NCI-H226 (cell line): ENCODE results near the gene MFSD11.
A peak's percentile ranks its signal among the peaks of the same experiment; 100 is the strongest.
"Not testable (repeated sequence)": the region's sequence is repeated elsewhere in the genome, so short reads cannot be mapped to it uniquely, and the experiment has no call there.

ENCODE experiments used
- DNase-seq: peaks from one replicate; pipeline ENCODE4 v3.0.0-alpha.2; 2015

Gene MFSD11

GRCh38 chr17:76806151-76806550 is 68.2 kb downstream of the MFSD11 start:
- DNase-seq = not testable (repeated sequence)

- not testable (repeated sequence) for DNase-seq
Measured at GRCh38 chr17:76806767-76807166, 68.8 kb downstream of the MFSD11 start.

DNA sequence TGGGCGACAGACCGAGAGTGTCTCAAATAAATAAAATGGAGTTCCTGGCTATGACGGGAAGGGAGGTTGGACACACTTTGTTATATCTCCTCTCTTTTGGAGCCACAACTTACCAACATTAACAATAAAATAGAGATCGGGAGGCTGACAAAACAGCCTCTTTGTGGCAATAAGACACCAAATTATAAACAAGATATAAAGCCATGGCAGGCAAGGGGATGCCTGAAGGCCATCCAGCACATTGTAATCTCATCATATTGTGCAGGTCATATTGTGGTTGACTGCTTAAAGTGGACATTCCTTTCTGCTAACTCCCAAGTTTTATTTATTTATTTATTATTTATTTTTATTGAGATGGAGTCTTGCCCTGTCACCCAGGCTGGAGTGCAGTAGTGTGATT is 70.4 kb downstream of the MFSD11 start:
- DNase-seq = no peak

GRCh38 chr17:76810956-76811355 is 73.0 kb downstream of the MFSD11 start:
- no peak for DNase-seq

GRCh38 chr17:76811834-76812233 is 73.9 kb downstream of the MFSD11 start:
- DNase-seq = no peak

DNA sequence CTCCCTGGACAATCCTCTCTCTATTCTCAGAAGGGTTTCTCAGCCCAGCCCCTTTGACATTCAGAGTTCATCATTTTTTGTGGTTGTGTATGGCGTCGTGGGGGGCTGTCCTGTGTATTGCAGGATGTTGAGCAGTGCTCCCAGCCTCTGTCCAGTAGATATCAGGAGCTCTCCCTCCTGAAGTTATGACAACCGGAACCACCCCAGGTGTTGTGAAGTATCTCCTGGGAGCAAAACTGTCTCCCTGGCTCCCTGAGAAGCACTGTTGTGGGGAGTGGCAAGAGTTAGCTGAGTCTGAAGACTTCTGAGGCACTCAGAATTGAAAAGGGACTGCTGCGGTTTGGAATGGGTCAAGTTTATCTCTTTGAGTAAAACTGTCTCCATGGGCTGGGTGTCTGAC is 74.3 kb downstream of the MFSD11 start:
- peak; percentile 89 for DNase-seq

- no peak for DNase-seq
Measured at GRCh38 chr17:76812968-76813367, 75.0 kb downstream of the MFSD11 start.

- not testable (repeated sequence) for DNase-seq
Measured at GRCh38 chr17:76815907-76816589, 78.1 kb downstream of the MFSD11 start.

DNA sequence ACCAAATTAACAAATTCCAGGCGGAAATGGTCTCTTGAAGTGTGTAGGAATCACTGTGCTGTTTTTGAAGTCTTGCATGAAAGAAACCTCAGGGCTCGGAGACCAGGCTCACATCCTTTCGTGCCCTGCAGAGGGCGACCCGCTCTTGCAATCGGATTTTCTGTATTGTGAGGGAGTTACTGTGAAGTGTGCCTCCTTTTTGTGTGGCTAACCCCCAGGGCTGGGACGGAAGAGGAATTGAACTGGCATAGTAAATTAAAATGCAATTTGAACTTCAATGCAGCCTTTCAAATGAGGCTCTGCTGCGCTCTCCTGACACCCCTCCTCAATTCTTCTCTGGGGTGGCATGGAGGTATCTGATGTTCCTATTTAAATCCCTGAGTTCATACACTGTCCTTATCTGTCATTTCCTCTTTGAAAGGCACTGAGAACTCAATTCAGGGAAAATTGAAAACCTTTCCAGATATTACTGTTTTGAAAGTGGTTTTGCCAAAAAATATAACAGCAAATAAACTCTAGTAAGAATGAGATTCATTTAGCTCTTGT is 78.7 kb downstream of the MFSD11 start:
- DNase-seq = peak; percentile 46

GRCh38 chr17:76820039-76820438 is 82.1 kb downstream of the MFSD11 start:
- no peak for DNase-seq

DNA sequence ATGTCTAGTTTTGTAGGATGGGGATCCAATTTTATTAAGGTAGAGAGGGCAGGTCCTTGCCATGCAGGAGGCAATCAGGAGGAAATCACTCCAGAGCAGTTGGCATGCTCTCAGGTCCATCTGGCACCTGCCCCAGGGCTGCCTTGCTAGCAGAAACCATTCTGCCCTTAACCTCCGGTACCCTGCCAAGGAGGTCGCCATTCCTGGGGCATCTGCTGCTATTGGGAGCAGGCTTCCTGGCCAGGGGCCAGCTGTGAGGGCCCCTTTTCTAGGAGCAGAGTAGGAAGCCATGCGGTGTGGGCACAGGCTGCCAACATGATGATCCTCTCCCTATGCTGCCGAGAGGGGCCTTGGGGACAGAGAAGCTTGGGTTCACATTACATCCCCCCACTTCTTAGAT is 82.6 kb downstream of the MFSD11 start:
- no peak for DNase-seq

- no peak for DNase-seq
Measured at GRCh38 chr17:76822184-76822778, 84.4 kb downstream of the MFSD11 start.

DNA sequence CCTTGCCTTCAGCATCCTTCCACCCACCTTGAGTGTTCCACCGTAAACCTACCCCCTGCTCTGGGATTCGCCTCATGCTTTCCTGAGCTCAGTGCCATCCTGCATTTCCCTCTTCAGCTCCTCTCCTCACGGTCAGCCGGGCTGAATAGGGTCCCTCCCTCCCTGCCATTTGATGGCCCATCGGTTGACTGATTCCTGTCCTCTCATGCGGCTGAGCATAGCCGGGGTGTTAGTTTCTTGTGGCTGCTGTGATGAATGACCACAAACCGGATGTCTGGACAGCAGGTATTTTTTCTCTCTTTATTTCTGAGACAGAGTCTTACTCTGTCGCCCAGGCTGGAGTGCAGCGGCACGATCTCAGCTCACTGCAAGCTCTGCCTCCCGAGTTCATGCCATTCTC is 86.2 kb downstream of the MFSD11 start:
- no peak for DNase-seq

DNA sequence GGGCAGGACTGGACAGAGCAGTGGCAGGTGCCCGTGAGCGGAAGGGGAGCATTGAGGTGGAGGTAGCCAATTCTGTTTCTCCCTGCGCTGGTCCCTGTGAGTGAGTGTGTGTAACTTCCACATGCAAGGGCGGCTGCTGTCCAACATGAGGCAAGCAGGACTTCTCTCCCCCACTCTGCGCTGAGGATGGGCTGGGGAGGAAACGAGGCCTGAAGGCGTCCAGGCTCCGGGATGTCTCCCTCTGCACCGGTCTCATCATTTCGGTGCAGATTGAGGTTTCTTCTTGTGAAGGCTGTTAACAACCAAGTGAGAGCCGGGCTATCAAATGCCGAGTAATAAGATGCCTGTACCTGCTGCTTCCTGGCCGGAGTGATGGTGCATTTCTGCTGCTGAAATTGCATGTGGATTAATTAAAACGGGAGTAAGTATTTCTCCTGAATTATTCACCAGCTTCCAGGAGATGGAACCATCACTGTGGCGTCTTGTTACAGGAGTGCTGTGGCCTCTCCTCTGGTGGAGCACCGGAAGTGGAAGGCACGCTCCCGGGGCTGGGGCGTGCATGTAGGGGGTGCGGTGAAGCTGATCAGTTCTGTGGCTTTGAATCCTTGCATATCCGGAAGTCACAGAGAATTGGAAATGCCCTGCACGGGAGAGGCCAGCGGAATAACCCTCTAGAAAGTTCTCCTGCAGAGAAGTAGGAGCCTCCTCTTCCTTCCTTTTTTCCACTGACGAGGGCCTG is 88.6 kb downstream of the MFSD11 start:
- no peak for DNase-seq

DNA sequence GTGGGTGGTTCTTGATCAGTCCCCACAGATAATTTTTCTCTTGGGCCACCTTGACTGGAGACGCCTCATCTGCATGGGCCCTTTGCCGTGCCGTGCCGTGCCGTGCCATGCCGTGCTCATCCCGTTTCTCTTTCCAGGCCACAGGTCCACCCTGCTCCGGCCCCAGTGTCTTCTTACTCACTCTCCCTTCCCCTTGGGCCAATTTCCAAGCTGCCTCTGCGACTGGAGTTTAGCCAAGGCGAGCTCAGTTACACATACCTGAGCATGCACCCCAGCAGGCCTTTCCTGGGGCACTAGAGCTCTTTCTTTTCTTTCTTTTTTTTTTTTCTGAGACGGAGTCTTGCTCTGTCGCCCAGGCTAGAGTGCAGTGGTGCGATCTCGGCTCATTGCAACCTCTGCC is 89.8 kb downstream of the MFSD11 start:
- DNase-seq = peak; percentile 35
